Measurements from ENCODE around the gene COL1A1.
A peak's percentile ranks its signal among the peaks of the same experiment; 100 is the strongest.

COL1A1 gene

DNA sequence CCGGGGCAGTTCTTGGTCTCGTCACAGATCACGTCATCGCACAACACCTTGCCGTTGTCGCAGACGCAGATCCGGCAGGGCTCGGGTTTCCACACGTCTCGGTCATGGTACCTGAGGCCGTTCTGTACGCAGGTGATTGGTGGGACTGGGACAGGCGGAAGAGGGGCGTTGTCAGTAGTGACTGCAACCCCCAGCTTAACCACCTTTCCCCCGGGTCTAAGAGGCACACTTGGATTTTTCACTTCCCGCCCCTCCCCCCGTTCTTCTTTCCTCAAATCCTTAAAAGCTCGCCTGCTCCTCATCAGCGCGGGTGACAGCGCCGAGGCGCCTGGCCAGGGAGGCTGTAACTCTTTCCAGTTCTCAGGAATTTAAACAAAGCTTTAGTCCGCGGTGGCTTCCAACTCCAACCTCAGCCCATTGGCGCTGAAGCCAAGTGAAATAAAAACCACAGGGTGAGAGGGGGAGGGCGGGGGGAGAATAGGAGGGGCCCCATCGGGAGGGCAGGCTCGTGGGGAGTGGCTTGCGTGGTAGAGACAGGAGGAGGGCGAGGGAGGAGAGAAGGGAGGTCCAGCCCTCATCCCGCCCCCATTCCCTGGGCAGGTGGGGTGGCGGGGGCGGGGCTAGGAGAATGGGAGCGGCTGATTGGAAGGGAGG is 1.5 kb downstream of the COL1A1 start:
- peak; percentile 83 for DNase-seq

DNA sequence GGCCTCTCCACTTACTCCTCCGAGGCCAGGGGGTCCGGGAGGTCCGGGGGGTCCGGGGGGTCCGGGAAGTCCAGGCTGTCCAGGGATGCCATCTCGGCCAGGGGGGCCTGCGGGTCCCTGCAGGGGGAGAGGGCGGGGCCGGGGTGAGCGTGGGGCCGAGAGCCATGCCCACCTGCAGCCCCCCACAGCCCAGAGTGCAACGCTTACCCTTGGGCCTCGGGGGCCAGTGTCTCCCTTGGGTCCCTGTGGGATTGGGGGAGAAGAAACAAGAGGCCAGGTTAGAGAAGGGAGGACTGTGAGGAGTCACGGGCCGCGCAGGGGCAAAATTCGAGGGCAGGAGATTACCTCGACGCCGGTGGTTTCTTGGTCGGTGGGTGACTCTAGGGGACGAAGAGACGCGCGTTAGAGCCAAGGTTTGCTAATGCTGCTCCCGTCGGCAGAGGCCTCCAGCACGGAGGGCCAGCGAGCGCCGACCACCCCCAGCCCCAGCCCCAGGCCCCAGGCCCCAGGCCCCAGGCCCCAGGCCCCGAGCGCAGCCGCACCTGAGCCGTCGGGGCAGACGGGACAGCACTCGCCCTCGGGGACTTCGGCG is 2.1 kb downstream of the COL1A1 start:
- DNase-seq, result peak; percentile 3

DNA sequence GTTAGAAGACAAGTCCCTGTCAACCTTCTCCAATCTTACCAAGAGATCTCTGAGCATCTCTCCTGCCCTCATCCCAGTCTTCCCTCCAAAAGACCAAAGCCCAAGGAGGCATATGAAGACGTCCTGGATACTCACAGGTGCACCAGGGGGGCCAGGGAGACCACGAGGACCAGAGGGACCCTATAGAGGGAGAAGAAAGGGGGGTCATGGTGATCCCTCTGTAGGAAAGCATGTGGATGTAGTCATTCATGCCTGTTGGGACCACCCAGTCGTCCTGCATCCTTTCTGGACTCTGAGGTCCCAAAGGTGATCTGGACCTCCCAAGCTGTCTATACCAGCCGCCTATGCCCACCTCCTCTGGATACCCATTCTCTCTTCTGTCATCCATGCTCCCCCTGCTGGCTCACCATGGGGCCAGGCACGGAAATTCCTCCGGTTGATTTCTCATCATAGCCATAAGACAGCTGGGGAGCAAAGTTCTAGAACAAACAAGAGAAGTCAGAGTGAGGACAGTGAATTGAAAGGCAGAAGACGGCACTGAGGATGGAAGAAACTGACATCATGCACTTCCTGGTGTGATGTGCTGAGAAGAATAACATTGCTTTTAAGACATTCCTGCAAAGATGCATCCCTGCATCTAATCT is 3.3 kb downstream of the COL1A1 start:
- DNase-seq, result peak; percentile 35

- DNase-seq, result no peak
Measured at GRCh38 chr17:50196826-50197225, 4.6 kb downstream of the COL1A1 start.

DNA sequence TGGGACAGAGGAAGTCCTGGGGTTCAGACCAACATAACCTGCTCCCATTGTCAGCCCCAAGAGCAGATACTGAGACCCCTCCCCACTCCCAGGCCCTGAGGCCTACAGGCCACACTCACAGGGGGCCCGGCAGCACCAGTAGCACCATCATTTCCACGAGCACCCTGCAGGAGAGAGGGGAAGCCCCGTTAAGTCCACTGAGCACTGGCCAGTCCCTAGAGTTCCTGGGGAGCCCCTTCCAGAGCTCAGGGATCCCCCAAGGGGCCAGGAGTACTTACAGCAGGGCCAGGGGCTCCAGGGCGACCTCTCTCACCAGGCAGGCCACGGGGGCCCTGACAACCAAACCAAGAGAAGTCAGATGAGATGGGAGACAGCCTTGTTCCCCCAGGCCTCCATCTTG is 5.4 kb downstream of the COL1A1 start:
- no peak for DNase-seq

DNA sequence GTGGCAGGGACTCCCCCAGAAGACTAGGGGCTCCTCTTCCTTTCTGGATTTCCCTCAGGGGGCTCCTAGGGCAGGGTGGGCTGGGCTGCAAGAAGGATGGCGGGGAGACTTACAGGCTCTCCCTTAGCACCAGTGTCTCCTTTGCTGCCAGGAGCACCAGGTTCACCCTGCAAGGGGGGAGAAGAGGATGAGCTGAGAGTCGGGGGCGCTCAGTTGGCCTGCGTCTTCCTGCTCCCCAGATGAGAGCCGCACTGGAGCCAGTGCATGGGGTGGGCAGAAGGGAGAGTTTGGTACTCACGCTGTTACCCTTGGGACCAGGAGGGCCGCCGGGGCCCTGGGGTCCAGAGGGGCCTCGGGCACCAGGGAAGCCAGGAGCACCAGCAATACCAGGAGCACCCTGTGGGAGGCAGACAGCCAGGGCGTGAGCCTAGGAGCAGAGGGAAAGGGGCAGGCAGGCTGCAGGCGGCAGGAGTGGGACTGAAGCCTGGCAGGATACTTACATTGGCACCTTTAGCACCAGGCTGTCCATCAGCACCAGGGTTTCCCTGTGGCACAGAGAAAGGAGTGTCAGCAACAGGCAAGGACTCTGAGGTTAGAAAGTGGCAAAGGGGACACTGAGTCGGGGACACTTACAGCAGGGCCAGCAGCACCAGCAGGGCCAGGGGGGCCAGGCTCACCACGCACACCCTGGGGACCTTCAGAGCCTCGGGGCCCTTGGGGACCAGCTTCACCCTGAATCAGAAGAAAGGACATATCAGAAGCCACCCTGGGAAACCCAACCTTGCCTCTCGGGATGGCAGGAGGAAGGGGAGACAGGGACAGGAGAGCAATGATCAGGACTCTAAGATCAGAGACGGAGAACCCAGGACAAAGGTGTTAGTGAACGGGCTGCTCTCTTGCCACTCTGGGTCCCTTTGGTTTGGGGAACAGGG is 6.2 kb downstream of the COL1A1 start:
- DNase-seq, result no peak

- DNase-seq, result no peak
Measured at GRCh38 chr17:50194140-50194933, 7.1 kb downstream of the COL1A1 start.

DNA sequence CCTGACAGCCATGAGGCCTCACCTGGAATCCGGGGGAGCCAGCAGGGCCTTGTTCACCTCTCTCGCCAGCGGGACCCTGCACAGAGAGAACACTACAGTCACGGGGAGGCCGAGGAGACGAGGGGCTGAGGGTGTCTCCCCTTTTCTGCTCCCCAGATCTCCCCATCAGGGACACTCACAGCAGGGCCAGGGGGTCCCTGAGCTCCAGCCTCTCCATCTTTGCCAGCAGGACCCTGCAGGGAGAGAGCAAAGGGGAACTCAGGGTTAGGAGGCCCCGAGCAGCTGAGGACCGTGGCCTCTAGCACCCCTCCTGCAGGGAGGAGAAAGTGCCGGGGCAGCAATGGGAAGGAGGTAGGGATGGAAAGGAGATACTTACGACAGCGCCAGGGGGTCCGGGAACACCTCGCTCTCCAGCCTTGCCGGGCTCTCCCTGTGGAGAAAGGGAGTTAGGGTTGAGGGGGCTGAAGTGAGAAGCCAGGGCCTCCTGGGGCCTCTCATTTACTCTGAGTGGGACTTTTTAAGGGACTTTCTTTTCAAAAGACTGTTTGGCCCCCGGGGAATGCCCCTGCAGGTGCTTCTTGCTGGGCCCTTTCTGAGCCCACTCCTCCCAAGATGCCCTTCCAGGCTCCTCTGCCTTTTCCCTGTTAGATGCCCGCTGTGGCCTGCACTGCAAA is 8.7 kb downstream of the COL1A1 start:
- DNase-seq, result no peak

GRCh38 chr17:50192144-50192617 is 9.2 kb downstream of the COL1A1 start:
- DNase-seq, result no peak

DNA sequence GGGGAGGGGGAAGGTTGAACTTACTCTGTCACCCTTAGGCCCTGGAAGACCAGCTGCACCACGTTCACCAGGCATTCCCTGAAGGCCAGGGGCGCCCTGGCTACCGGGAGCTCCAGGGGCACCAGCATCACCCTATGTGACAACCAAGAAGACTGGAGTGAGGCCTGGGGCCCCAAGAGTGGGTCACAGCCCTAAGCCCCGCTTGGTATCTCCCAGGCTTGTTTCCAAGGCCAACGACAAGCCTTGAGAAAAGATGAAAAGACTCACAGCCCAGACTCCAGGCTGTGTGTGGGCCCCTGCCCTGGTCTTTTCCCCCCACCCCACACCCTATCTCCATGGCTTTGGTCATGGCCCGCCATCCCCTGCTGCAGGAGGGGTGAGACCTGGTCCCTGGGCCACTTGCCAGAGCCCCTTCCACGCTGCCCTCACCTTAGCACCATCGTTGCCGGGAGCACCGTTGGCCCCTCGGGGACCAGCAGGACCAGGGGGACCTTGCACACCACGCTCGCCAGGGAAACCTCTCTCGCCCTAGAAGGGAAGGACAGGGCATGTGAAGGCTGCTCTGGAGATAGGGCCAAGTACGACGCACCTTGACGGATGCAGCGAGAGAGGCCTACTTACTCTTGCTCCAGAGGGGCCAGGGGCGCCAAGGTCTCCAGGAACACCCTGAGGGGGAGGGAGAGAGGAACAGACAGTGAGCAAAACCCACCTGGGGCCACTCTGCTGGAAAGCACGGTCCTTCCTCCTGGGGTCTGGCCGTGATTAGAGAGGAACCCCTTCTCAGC is 9.9 kb downstream of the COL1A1 start:
- DNase-seq, result no peak

DNA sequence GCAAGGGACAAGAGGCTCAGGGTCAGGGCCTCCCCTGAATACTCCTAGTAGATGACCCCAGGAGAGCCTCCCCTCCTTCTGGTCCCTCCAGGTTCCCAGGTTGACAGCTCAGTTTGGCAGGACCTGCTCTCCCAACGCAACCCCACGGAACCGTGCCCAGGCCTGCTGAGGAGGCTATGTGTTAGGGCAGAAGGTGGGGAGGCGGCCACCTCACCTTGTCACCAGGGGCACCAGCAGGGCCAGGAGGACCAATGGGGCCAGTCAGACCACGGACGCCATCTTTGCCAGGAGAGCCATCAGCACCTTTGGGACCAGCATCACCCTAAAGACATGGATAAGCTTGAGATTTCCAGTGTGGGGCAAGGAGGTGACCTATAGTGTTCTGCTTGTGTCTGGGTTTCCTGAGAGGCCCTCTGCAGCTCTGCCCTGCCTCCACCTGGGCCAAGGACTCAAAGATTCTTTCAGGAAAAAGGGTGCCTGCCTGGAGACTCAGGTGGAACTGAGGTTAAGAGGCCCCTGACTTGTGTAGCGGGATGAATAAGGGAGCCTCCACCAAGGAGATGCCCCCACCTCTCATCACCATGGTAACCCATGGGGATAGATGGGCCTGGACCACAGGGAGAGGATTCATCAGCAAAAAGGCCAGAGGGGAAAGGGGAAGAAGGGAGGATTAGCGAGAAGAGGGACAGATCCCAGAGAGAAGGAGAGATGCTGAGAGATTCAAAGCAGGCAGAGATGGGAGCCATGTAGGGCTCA is 10.7 kb downstream of the COL1A1 start:
- DNase-seq, result no peak

GRCh38 chr17:50190293-50190602 is 11.2 kb downstream of the COL1A1 start:
- DNase-seq, result no peak

- no peak for DNase-seq
Measured at GRCh38 chr17:50189550-50190292, 11.7 kb downstream of the COL1A1 start.

DNA sequence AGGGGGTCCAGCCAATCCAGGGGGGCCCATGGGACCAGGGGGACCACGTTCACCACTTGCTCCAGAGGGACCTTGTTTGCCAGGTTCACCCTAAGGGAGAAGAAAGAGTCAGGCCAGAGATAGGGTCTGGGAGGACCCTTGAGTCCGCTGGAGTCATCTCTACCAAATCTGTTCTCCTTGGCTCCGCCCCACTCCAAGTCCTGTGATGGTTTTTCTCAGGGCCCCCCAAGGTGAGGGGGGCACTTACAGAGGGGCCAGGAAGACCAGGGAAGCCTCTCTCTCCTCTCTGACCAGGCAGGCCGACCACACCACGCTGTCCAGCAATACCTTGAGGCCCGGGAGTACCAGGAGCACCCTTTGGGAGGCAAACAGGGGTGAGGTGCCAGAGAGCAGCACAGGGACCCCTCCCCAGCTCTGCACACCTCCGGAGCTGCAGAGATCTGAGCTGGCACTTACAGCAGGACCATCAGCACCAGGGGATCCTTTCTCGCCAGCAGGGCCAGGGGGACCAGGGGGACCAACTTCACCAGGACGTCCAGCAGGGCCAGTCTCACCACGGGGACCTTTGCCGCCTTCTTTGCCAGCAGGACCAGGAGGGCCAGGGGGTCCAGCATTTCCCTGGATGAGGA is 12.4 kb downstream of the COL1A1 start:
- no peak for DNase-seq

DNA sequence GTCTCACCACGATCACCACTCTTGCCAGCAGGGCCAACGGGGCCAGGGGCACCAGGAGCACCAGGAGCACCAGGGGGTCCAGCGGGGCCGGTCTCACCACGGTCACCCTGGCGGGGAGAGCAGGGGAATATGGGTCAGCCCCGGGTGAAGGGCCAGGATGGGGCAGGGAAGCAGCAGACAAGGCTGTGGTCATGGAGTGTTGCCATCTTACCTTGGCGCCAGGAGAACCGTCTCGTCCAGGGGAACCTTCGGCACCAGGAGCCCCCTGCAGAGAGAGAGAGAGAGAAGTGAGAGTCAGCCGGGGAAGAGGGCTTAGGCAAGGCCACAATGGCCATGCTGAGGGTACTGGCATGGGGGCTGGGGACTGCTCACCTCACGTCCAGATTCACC is 12.9 kb downstream of the COL1A1 start:
- no peak for DNase-seq

- DNase-seq, result no peak
Measured at GRCh38 chr17:50187751-50188530, 13.5 kb downstream of the COL1A1 start.

DNA sequence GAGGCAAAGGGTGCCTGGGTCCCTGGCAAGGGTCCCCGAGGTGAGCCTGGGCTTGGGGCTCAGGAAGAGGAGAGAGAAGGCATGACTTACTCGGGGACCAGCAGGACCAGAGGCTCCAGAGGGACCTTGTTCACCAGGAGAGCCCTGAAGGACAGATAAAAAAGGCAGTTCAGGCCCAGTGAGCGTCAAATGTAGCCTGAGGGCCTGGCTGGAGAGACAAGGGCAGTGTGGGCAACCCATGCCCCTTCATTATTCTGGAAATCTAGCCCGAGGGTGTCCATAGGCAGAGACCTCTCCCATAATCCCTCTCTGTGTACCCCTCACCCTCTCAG is 14.1 kb downstream of the COL1A1 start:
- no peak for DNase-seq

- DNase-seq, result no peak
Measured at GRCh38 chr17:50186661-50187393, 14.6 kb downstream of the COL1A1 start.
